PC-3 (cell line): ENCODE measurements around the gene SYK. TPM values are rescaled to one million over a fixed set of nuclear protein-coding genes. Genes with fewer than 3 reads are reported as not detected.

Experiments used
- ATAC-seq: fragments of 200-7000 bp; cut with Tn5 transposase; 2 replicates; pipeline ENCODE4 v1.9.1; 2020; ENCODE audit warnings: mild to moderate bottlenecking, moderate library complexity
- BruUV-seq: library from RNA; stranded (reverse); fragments of 400-500 nt; replicated peaks from 2 replicates; lab custom pipeline; 2021; lab: Mats Ljungman, UMichigan
- CTCF ChIA-PET: fragments of 300-600 bp; sonication (Branson Sonifier 250); formaldehyde crosslinking; loops from one replicate; lab custom pipeline; 2022; ENCODE audit warnings: antibody characterized with exemption; lab: Charles Lee
- POLR2A ChIA-PET: fragments of 300-600 bp; sonication (Branson Sonifier 250); formaldehyde crosslinking; loops from one replicate; lab custom pipeline; 2022; ENCODE audit warnings: antibody characterized with exemption; ENCODE audit not compliant: unreplicated experiment; lab: Charles Lee
- DNase-seq: peaks from one replicate; pipeline ENCODE4 v3.0.0-alpha.2; 2015
- H2AFZ ChIP-seq: fragments of 300-600 bp; sonication (generic); 2 replicates; pipeline ENCODE4 v1.6.0; 2016; ENCODE audit warnings: antibody characterized with exemption, low read length
- H3F3A ChIP-seq: fragments of 300-600 bp; sonication (generic); one replicate; pipeline ENCODE4 v1.6.0; 2017; ENCODE audit warnings: antibody characterized with exemption, low read length, control low read depth, mild to moderate bottlenecking; ENCODE audit not compliant: unreplicated experiment
- H3K27ac ChIP-seq: fragments of 300-600 bp; sonication (generic); 2 replicates; pipeline ENCODE4 v1.5.1; 2016; ENCODE audit warnings: mild to moderate bottlenecking, low read length
- H3K27me3 ChIP-seq: fragments of 300-600 bp; sonication (generic); 2 replicates; pipeline ENCODE4 v1.6.1; 2016; ENCODE audit warnings: low read length, mixed read lengths
- H3K36me3 ChIP-seq: fragments of 300-600 bp; sonication (generic); 2 replicates; pipeline ENCODE4 v1.6.1; 2016; ENCODE audit warnings: low read depth, mixed run types, low read length, mixed read lengths
- H3K4me1 ChIP-seq: fragments of 300-600 bp; sonication (generic); 2 replicates; pipeline ENCODE4 v1.5.1; 2016; ENCODE audit warnings: low read length; ENCODE audit not compliant: insufficient read depth
- H3K4me2 ChIP-seq: fragments of 300-600 bp; sonication (generic); 2 replicates; pipeline ENCODE4 v1.6.0; 2016; ENCODE audit warnings: low read length
- H3K4me3 ChIP-seq: fragments of 300-600 bp; sonication (generic); 2 replicates; pipeline ENCODE4 v1.5.1; 2016; ENCODE audit warnings: mild to moderate bottlenecking, low read length, mixed read lengths
- H3K79me2 ChIP-seq: fragments of 300-600 bp; sonication (generic); 2 replicates; pipeline ENCODE4 v1.6.1; 2017; ENCODE audit warnings: low read length, mixed read lengths
- H3K9ac ChIP-seq: fragments of 300-600 bp; sonication (generic); 2 replicates; pipeline ENCODE4 v1.6.0; 2016; ENCODE audit warnings: mild to moderate bottlenecking, low read length
- H3K9me2 ChIP-seq: fragments of 300-600 bp; sonication (generic); replicated peaks from 2 replicates; pipeline ENCODE4 v1.6.1; 2016; ENCODE audit warnings: mixed run types, low read length, mixed read lengths
- H3K9me3 ChIP-seq: fragments of 300-600 bp; sonication (generic); 2 replicates; pipeline ENCODE4 v1.6.1; 2016; ENCODE audit warnings: low read length, mixed read lengths
- H4K20me1 ChIP-seq: fragments of 300-600 bp; sonication (generic); 2 replicates; pipeline ENCODE4 v1.6.1; 2016; ENCODE audit warnings: low read length, mixed read lengths
- EZH2 ChIP-seq: fragments of 300-600 bp; sonication (generic); IDR thresholded peaks from one replicate; pipeline ENCODE4 v1.6.1; 2017; ENCODE audit warnings: antibody characterized with exemption, mild to moderate bottlenecking, low read length; ENCODE audit not compliant: unreplicated experiment
- EZH2phosphoT487 ChIP-seq: fragments of 300-600 bp; sonication (generic); IDR thresholded peaks from 2 replicates; pipeline ENCODE4 v1.6.1; 2018; ENCODE audit warnings: mild to moderate bottlenecking, antibody characterized with exemption, low read length, borderline replicate concordance
- intact Hi-C: fragments of 100-400 bp; cut with micrococcal nuclease; formaldehyde crosslinking; loops from 2 replicates; pipeline ENCODE4 v1.9.0; 2023
- total RNA-seq: library from RNA; depleted of rRNA; stranded (reverse); fragments of >200 nt; gene quantifications from 2 replicates; pipeline ENCODE4 v1.2.3, GENCODE V29; 2014
- TF ChIP-seq, protein P1 (sequence below): fragments of 300-600 bp; sonication (generic); conservative IDR thresholded peaks from 2 replicates; pipeline ENCODE4 v1.5.1; 2017; ENCODE audit warnings: antibody characterized with exemption, low read depth, mild to moderate bottlenecking, low read length

Gene SYK
- total RNA-seq, 1 experiment from 2014 or later = 12.9 TPM

DNA sequence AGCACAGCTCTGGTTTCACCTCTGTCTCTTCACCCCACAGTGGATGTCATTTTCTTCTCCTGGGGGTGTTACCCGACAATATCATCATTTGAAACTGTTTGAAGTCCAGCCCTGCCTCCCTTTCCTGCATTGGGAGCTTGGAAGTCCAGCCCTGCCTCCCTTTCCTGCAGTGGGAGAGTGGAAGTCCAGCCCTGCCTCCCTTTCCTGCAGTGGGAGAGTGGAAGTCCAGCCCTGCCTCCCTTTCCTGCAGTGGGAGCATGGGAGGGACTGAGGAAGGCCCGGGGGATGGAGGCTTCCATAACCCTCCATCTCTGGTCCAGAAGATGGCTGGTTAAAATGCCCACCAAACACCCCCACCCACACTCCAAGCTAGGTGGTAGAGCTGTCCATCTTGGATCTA is 59.8 kb downstream of the SYK start:
- Histone ChIP-seq H3K79me2 (no peaks in the 10 kb centered on the region), H3K9me3 (no peaks in the 10 kb centered on the region), H3K27ac (no peak overlapping the region), H3F3A (no peaks in the 10 kb centered on the region), H3K9ac (no peak overlapping the region), H4K20me1 (no peaks in the 10 kb centered on the region), H2AFZ (no peak overlapping the region), H3K4me3 (no peak overlapping the region), H3K4me2 (no peak overlapping the region), H3K4me1 (0 out of 2 replicates have a peak, but pooled peaks cover under 1% of the 10 kb centered on the region), H3K36me3 (no peaks in the 10 kb centered on the region), H3K9me2 (no peaks in the 10 kb centered on the region), H3K27me3 (no peaks in the 10 kb centered on the region)
- no peak for TF ChIP-seq EZH2
- no peak for TF ChIP-seq EZH2phosphoT487
- TF ChIP-seq, protein P1, sequence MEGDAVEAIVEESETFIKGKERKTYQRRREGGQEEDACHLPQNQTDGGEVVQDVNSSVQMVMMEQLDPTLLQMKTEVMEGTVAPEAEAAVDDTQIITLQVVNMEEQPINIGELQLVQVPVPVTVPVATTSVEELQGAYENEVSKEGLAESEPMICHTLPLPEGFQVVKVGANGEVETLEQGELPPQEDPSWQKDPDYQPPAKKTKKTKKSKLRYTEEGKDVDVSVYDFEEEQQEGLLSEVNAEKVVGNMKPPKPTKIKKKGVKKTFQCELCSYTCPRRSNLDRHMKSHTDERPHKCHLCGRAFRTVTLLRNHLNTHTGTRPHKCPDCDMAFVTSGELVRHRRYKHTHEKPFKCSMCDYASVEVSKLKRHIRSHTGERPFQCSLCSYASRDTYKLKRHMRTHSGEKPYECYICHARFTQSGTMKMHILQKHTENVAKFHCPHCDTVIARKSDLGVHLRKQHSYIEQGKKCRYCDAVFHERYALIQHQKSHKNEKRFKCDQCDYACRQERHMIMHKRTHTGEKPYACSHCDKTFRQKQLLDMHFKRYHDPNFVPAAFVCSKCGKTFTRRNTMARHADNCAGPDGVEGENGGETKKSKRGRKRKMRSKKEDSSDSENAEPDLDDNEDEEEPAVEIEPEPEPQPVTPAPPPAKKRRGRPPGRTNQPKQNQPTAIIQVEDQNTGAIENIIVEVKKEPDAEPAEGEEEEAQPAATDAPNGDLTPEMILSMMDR = no peak
- DNase-seq = no peak
- intact Hi-C loops = no loop called here
- CTCF ChIA-PET = no interaction called here
- POLR2A ChIA-PET = no interaction called here
- ATAC-seq = no peak
- BruUV-seq = no TSS peak

DNA sequence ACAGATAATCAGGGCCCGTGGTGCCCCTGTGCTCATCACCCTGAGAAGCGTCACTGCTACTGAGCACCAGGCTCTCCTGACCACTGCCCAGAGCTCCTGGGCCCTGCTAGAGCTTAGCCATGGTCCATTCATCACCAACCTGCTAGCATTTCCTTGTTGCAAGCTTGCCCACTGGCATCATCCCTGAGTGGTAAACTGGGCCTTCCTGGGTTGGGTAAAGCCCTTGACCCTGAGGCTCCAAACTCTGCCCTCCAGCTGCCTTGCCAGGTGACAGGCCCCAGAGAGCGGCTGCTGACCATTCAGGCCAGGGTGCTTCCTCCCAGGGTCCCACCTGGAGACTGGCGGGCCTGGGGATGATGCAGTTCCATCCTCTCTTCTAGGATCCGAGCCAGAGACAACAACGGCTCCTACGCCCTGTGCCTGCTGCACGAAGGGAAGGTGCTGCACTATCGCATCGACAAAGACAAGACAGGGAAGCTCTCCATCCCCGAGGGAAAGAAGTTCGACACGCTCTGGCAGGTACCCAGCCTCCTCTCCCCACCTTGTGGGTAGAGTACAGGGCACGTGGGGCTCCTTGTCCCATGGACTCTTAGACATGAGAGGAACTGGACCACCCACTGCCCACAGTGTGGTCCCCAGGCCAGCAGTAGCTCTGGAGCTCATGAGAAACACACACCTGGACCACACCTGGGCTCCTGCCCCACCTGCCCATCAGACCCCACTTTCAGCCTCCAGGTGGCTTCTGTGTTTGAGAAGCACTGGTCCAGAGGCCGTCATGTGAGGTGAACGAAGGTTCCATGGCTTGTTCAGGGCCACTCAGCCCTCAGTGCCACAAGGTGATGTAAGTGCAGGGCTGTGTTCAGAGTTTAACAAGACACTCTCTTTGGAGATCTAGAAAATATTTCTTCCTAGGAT is 60.5 kb downstream of the SYK start:
- ChIA-PET CTCF (no interaction called here), POLR2A (no interaction called here)
- DNase-seq (no peak), ATAC-seq (no peak)
- Histone ChIP-seq H4K20me1 (no peaks in the 10 kb centered on the region), H3F3A (no peaks in the 10 kb centered on the region), H3K9ac (no peak overlapping the region), H3K79me2 (no peaks in the 10 kb centered on the region), H3K27ac (no peak overlapping the region), H3K27me3 (no peaks in the 10 kb centered on the region), H3K9me2 (no peaks in the 10 kb centered on the region), H3K4me2 (no peak overlapping the region), H3K36me3 (no peaks in the 10 kb centered on the region), H3K4me3 (no peak overlapping the region), H3K9me3 (no peaks in the 10 kb centered on the region), H2AFZ (no peak overlapping the region), H3K4me1 (no peaks in the 10 kb centered on the region)
- intact Hi-C loops = no loop called here
- TF ChIP-seq EZH2 (no peak), EZH2phosphoT487 (no peak)
- no TSS peak for BruUV-seq

DNA sequence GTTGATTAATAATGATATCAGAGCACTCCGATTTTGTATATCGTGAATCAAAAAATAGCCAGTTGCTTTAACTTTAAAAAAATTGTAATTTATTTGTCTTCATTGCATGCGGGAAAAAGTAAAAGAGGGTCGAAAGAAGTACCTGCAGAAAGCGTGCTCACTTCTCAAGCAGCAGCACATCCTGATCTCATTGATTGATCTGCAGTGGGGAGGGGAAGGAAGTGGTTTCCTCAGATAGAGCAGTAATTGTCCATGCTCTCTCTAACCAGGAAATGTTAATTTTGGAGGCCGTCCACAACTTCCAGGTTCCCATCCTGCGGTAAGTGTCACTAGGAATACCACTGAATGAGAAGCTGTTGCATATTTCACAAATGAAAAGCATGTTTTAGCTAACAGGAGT is 63.2 kb downstream of the SYK start:
- no peaks in the 10 kb centered on the region for H3K4me1 ChIP-seq
- H3K27ac ChIP-seq = no peak overlapping the region
- intact Hi-C loops = no loop called here
- no peak overlapping the region for H3K9ac ChIP-seq
- no peaks in the 10 kb centered on the region for H4K20me1 ChIP-seq
- no peak overlapping the region for H3K4me2 ChIP-seq
- no peaks in the 10 kb centered on the region for H3K9me3 ChIP-seq
- no peaks in the 10 kb centered on the region for H3K36me3 ChIP-seq
- ChIA-PET POLR2A (no interaction called here), CTCF (no interaction called here)
- H3K27me3 ChIP-seq = no peaks in the 10 kb centered on the region
- H3F3A ChIP-seq = no peaks in the 10 kb centered on the region
- H3K9me2 ChIP-seq = no peaks in the 10 kb centered on the region
- DNase-seq (no peak), ATAC-seq (no peak)
- TF ChIP-seq, protein P1 = no peak
- TF ChIP-seq EZH2 (no peak), EZH2phosphoT487 (no peak)
- H3K4me3 ChIP-seq = no peak overlapping the region
- no TSS peak for BruUV-seq
- no peak overlapping the region for H2AFZ ChIP-seq
- H3K79me2 ChIP-seq = no peaks in the 10 kb centered on the region
